Occipital lobe (tissue), 2 donors: ENCODE results near the gene OAF. TPM values are rescaled to one million over a fixed set of nuclear protein-coding genes. Genes with fewer than 3 reads are reported as not detected.

Experiments
- DNase-seq: peaks from one replicate; lab custom pipeline; 2025; lab: John Stamatoyannopoulos, UW
- total RNA-seq: library from RNA; depleted of rRNA; stranded (reverse); fragments of >200 nt; gene quantifications from one replicate; pipeline ENCODE4 v1.2.3, GENCODE V29; 2014

The OAF gene
- total RNA-seq, 1 donor from 2014 or later = 1.4 TPM

- no peak for DNase-seq
Measured at GRCh38 chr11:120221115-120221752, 10.4 kb downstream of the OAF start.

GRCh38 chr11:120222916-120223315, 12.1 kb downstream of the OAF start:
- DNase-seq = no peak

- DNase-seq = no peak
Measured at GRCh38 chr11:120223793-120224192, 13.0 kb downstream of the OAF start.

- DNase-seq = no peak
Measured at GRCh38 chr11:120224361-120224760, 13.5 kb downstream of the OAF start.

GRCh38 chr11:120224972-120225909, 14.4 kb downstream of the OAF start:
- no peak for DNase-seq

- DNase-seq = no peak
Measured at GRCh38 chr11:120226242-120226641, 15.4 kb downstream of the OAF start.

GRCh38 chr11:120226714-120227113, 15.9 kb downstream of the OAF start:
- no peak for DNase-seq

- no peak for DNase-seq
Measured at GRCh38 chr11:120227228-120227852, 16.5 kb downstream of the OAF start.

GRCh38 chr11:120228794-120229384, 18.1 kb downstream of the OAF start:
- no peak for DNase-seq

GRCh38 chr11:120229451-120230424, 18.9 kb downstream of the OAF start:
- DNase-seq = no peak

GRCh38 chr11:120230433-120231071, 19.7 kb downstream of the OAF start:
- no peak for DNase-seq

GRCh38 chr11:120231963-120232362, 21.1 kb downstream of the OAF start:
- no peak for DNase-seq

- DNase-seq = no peak
Measured at GRCh38 chr11:120233207-120233803, 22.5 kb downstream of the OAF start.

GRCh38 chr11:120235024-120235628, 24.3 kb downstream of the OAF start:
- no peak for DNase-seq

- no peak for DNase-seq
Measured at GRCh38 chr11:120236169-120237107, 25.6 kb downstream of the OAF start.

- DNase-seq = no peak
Measured at GRCh38 chr11:120238968-120239620, 28.3 kb downstream of the OAF start.
